Measurements from ENCODE around the gene NEDD9. TPM values are rescaled to one million over a fixed set of nuclear protein-coding genes. Genes with fewer than 3 reads are reported as not detected.

NEDD9 gene
- total RNA-seq, 1 donor from 2014 or later = 51.6 TPM

GRCh38 chr6:11146117-11146826, 86.2 kb downstream of the NEDD9 start:
- no peak for DNase-seq (ENCODE audit: low read depth in 2 of 2)

- DNase-seq (ENCODE audit: low read depth in 2 of 2) = peak; percentile 65 to 73
Observed at GRCh38 chr6:11144393-11144851, 88.0 kb downstream of the NEDD9 start.

- DNase-seq (ENCODE audit: low read depth in 2 of 2) = peak; percentile 20 to 79
Observed at GRCh38 chr6:11143394-11144371, 88.8 kb downstream of the NEDD9 start.

- DNase-seq (ENCODE audit: low read depth in 2 of 2) = no peak
Observed at GRCh38 chr6:11142296-11143027, 90.0 kb downstream of the NEDD9 start.

GRCh38 chr6:11141295-11141694, 91.2 kb downstream of the NEDD9 start:
- no peak for DNase-seq (ENCODE audit: low read depth in 2 of 2)

- DNase-seq (ENCODE audit: low read depth in 2 of 2) = no peak
Observed at GRCh38 chr6:11140056-11140455, 92.4 kb downstream of the NEDD9 start.

GRCh38 chr6:11139051-11139960, 93.2 kb downstream of the NEDD9 start:
- DNase-seq (ENCODE audit: low read depth in 2 of 2) = no peak

DNA sequence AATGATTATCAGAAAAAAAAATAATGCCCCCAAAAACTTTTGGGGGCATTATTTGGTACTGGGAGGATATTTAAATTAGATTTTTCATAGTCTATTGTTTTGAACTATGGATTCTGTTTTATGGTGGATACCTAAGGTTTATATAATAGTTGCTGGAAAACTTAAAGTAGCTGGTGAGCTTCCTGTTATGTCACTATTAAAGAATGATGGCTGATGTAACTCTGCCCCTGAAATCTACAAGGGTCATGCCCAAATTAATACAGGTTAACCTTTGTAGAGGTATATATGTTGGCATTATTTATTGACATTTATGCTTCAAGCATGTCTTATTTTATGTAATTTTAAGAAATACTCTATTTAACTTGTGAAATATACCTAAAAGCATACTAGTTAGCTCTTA, 95.7 kb downstream of the NEDD9 start:
- no peak for DNase-seq (ENCODE audit: low read depth in 2 of 2)

Other genes starting within 250 kb of the NEDD9 start
- gene ELOVL2, start 188.4 kb downstream of the NEDD9 start, total RNA-seq = not detected in 2 replicates
- gene SMIM13, start 138.8 kb downstream of the NEDD9 start, total RNA-seq = 9.5 and 11.8 TPM in 2 replicates
- gene ERVFRD-1, start 120.9 kb downstream of the NEDD9 start, total RNA-seq = under 0.01 TPM in 2 replicates

Data from dermis microvascular lymphatic vessel endothelial cell (primary cell).